A549 (cell line): ENCODE data around the gene INSL3. TPM values are rescaled to one million over a fixed set of nuclear protein-coding genes. Genes with fewer than 3 reads are reported as not detected.

Experiments used
- ATAC-seq, 2 experiments: fragments of 200-7000 bp in 1 of 2; fragments of >200 bp in 1 of 2; cut with Nextera tagmentation in 1 of 2; cut with Tn5 transposase in 1 of 2; 3 replicates each; pipeline versions ENCODE4 v1.8.0 to v1.9.1; 2018 to 2020; ENCODE audit warnings: mild to moderate bottlenecking in 1 of 2, moderate library complexity in 1 of 2
- CTCF ChIA-PET: fragments of 300-600 bp; sonication (Branson Sonifier 250); formaldehyde crosslinking; extraction: SDS; loops from one replicate; lab custom pipeline; 2021; ENCODE audit warnings: antibody characterized with exemption, inconsistent platforms; lab: Yijun Ruan, JAX
- POLR2A ChIA-PET: fragments of 350-600 bp; formaldehyde crosslinking; extraction: SDS; loops from one replicate; lab custom pipeline; 2021; ENCODE audit warnings: antibody characterized with exemption, inconsistent platforms; lab: Yijun Ruan, JAX
- DNase-seq, 2 experiments: peaks; one replicate each; pipeline versions ENCODE4 v3.0.0 to v3.0.0-alpha.2; 2011 to 2016; ENCODE audit warnings: low read depth in 1 of 2, low spot score in 1 of 2
- FAIRE-seq: peaks from 2 replicates; lab custom pipeline; 2011; peaks lifted over from hg19 to GRCh38; lab: Jason Lieb, UNC
- H3K27ac ChIP-seq, 2 experiments: fragments of >200 bp; sonication (Bioruptor Twin); formaldehyde crosslinking; 3 replicates each; pipeline ENCODE4 v1.5.1; 2016 to 2017
- H3K4me1 ChIP-seq: fragments of >200 bp; sonication (Bioruptor Twin); formaldehyde crosslinking; 3 replicates; pipeline ENCODE4 v1.6.1; 2016
- H3K4me2 ChIP-seq: fragments of >200 bp; sonication (Bioruptor Twin); formaldehyde crosslinking; 3 replicates; pipeline ENCODE4 v1.6.1; 2016
- H3K4me3 ChIP-seq: fragments of >200 bp; sonication (Bioruptor Twin); formaldehyde crosslinking; 3 replicates; pipeline ENCODE4 v1.5.1; 2016
- H3K9me3 ChIP-seq: fragments of >200 bp; sonication (Bioruptor Twin); formaldehyde crosslinking; 3 replicates; pipeline ENCODE4 v1.6.1; 2016
- CHD2 ChIP-seq: fragments of 150-350 bp; IDR thresholded peaks from 2 replicates; pipeline ENCODE4 v1.6.1; 2014; ENCODE audit warnings: low read length; ENCODE audit not compliant: partially characterized antibody
- CHD4 ChIP-seq: fragments of 200-600 bp; sonication (generic); IDR thresholded peaks from 2 replicates; pipeline ENCODE4 v1.6.1; 2016; ENCODE audit warnings: antibody characterized with exemption, mild to moderate bottlenecking, borderline replicate concordance
- EHMT2 ChIP-seq: fragments of 200-600 bp; sonication (generic); IDR thresholded peaks from 2 replicates; pipeline ENCODE4 v1.6.1; 2016; ENCODE audit warnings: antibody characterized with exemption, low read depth, mild to moderate bottlenecking, moderate library complexity
- EP300 ChIP-seq, 2 experiments: fragments of >200 bp; sonication (Bioruptor Twin); formaldehyde crosslinking; IDR thresholded peaks; 2 replicates in 1 of 2; 3 replicates in 1 of 2; pipeline ENCODE4 v1.6.1; 2016 to 2017
- ESRRA ChIP-seq: fragments of 150-350 bp; IDR thresholded peaks from 2 replicates; pipeline ENCODE4 v1.6.1; 2014; ENCODE audit warnings: mild to moderate bottlenecking, low read length, borderline replicate concordance
- GATA3 ChIP-seq: IDR thresholded peaks from 2 replicates; pipeline ENCODE4 v1.6.1; 2012; ENCODE audit warnings: borderline replicate concordance
- HOXB13 ChIP-seq: fragments of 250-450 bp; sonication (Bioruptor Pico); IDR thresholded peaks from 2 replicates; pipeline ENCODE4 v1.5.0; 2020; ENCODE audit warnings: low read depth, mild to moderate bottlenecking, moderate library complexity
- JUN ChIP-seq, 2 experiments: fragments of >200 bp; sonication (Bioruptor Twin); formaldehyde crosslinking; IDR thresholded peaks; 2 replicates in 1 of 2; 3 replicates in 1 of 2; pipeline ENCODE4 v1.6.1; 2016 to 2017
- JUNB ChIP-seq: fragments of >200 bp; sonication (Bioruptor Twin); formaldehyde crosslinking; IDR thresholded peaks from 2 replicates; pipeline ENCODE4 v1.6.1; 2016
- MAFK ChIP-seq: fragments of 450-650 bp; IDR thresholded peaks from 2 replicates; pipeline ENCODE4 v1.6.1; 2014; ENCODE audit not compliant: partially characterized antibody
- PHF8 ChIP-seq: fragments of 200-600 bp; sonication (generic); IDR thresholded peaks from 2 replicates; pipeline ENCODE4 v1.6.1; 2016; ENCODE audit warnings: low read depth, mild to moderate bottlenecking, antibody characterized with exemption, moderate library complexity, borderline replicate concordance
- POLR2AphosphoS2 ChIP-seq: conservative IDR thresholded peaks from 2 replicates; pipeline ENCODE4 v1.6.1; 2012; ENCODE audit warnings: low read length, improper control_type of control experiment, inconsistent platforms
- RCOR1 ChIP-seq: fragments of 150-350 bp; IDR thresholded peaks from 2 replicates; pipeline ENCODE4 v1.6.1; 2014; ENCODE audit warnings: antibody characterized with exemption, low read length, low read depth
- RFX5 ChIP-seq: fragments of 450-650 bp; IDR thresholded peaks from 2 replicates; pipeline ENCODE4 v1.7.1; 2014; ENCODE audit warnings: antibody characterized with exemption, mild to moderate bottlenecking, moderate library complexity
- RNF2 ChIP-seq: fragments of 200-600 bp; sonication (generic); IDR thresholded peaks from 2 replicates; pipeline ENCODE4 v1.6.1; 2016; ENCODE audit warnings: low read depth, mild to moderate bottlenecking, antibody characterized with exemption, moderate library complexity, borderline replicate concordance
- TFCP2L1 ChIP-seq: fragments of 250-450 bp; sonication (Bioruptor Pico); IDR thresholded peaks from 2 replicates; pipeline ENCODE4 v1.5.0; 2021; ENCODE audit warnings: mild to moderate bottlenecking
- ZC3H11A ChIP-seq: fragments of 450-650 bp; IDR thresholded peaks from 2 replicates; pipeline ENCODE4 v1.6.1; 2014; ENCODE audit warnings: antibody characterized with exemption, mild to moderate bottlenecking
- ZNF302 ChIP-seq: fragments of 250-450 bp; sonication (Bioruptor Pico); IDR thresholded peaks from 2 replicates; pipeline ENCODE4 v1.9.0; 2021; ENCODE audit warnings: inconsistent platforms, mild to moderate bottlenecking, moderate library complexity
- ZSCAN20 ChIP-seq: fragments of 250-450 bp; sonication (Bioruptor Pico); IDR thresholded peaks from 2 replicates; pipeline ENCODE4 v1.8.0; 2022; ENCODE audit warnings: mild to moderate bottlenecking, moderate library complexity
- WGBS: methylation state at CpG from one replicate; pipeline ENCODE4 v1.1.6; 2017; ENCODE audit errors: missing lambda C conversion rate; 5-methylcytosine and 5-hydroxymethylcytosine counted together
- polyA plus RNA-seq, 4 experiments: library from polyadenylated mRNA; depleted of rRNA in 3 of 4; stranded (reverse); fragments of >200 nt; fragmentation: RNase III in 1 of 4; extraction: RNeasy Plus Mini Kit Qiagen cat#74134 plus additional on column Dnase treatment in 1 of 4; gene quantifications; 2 replicates in 3 of 4; 3 replicates in 1 of 4; pipeline ENCODE4 v1.2.3, GENCODE V29; 2011 to 2017
- TF ChIP-seq, protein P1 (sequence below): fragments of 150-350 bp; IDR thresholded peaks from 2 replicates; pipeline ENCODE4 v1.6.1; 2014; ENCODE audit warnings: low read depth, mild to moderate bottlenecking, low read length
- TF ChIP-seq, protein P2 (sequence below): fragments of >200 bp; sonication (Bioruptor Twin); formaldehyde crosslinking; IDR thresholded peaks from 2 replicates; pipeline ENCODE4 v1.6.1; 2016
- TF ChIP-seq, protein P3 (sequence below): fragments of >200 bp; sonication (Bioruptor Twin); formaldehyde crosslinking; IDR thresholded peaks from 3 replicates; pipeline ENCODE4 v1.6.1; 2016

The INSL3 gene
- polyA plus RNA-seq, 2 of the 4 experiments (the other 2 are of a cell fraction), result 0.25 to 0.27 TPM

- Histone ChIP-seq H3K9me3 (no peaks in the 10 kb centered on the region), H3K4me3 (no peak overlapping the region), H3K4me2 (no peak overlapping the region), H3K4me1 (peaks cover 4% of the 10 kb centered on the region; the same call in 1 of the 3 replicates), H3K27ac (no peak overlapping the region)
- no peak for FAIRE-seq
- DNase-seq, result no peak
- 75% methylated on average over 11 of the region's 13 CpGs for WGBS
- no peak for TF ChIP-seq ZNF302
- TF ChIP-seq ZSCAN20, result no peak
- TF ChIP-seq, protein P1, sequence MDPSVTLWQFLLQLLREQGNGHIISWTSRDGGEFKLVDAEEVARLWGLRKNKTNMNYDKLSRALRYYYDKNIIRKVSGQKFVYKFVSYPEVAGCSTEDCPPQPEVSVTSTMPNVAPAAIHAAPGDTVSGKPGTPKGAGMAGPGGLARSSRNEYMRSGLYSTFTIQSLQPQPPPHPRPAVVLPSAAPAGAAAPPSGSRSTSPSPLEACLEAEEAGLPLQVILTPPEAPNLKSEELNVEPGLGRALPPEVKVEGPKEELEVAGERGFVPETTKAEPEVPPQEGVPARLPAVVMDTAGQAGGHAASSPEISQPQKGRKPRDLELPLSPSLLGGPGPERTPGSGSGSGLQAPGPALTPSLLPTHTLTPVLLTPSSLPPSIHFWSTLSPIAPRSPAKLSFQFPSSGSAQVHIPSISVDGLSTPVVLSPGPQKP, result no peak
- TF ChIP-seq, protein P2, sequence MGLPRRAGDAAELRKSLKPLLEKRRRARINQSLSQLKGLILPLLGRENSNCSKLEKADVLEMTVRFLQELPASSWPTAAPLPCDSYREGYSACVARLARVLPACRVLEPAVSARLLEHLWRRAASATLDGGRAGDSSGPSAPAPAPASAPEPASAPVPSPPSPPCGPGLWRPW, result no peak
- ATAC-seq, result no peak
- POLR2A ChIA-PET, result no interaction called here
- CTCF ChIA-PET, result interaction anchor here (1.1 to 2.3 kb wide), 2 partner anchors 23 to 29 kb away, joined by 3 to 6 read pairs; no protein-coding TSS in a partner anchor
These were observed 5.3 kb upstream of the INSL3 start for GRCh38 chr19:17826508-17827056.

DNA sequence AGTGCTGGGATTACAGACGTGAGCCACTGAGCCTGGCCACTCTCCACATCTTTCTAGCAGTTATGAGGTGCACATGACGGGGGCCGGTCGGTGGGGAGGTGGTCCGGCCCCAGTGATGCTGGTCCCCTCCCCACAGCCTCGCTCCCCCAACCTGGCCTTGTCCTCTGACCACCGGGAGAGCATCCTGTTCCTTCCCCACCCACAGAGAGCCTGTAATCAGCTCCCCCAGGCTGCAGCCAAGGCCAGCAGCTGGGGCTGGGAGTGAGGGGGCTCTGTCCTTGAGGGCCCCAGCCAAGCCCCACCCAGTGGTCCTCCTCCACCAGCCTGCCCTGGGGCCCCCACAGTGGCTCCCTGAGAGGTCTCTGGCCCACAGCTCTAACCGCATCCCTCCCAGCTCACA is 3.0 kb upstream of the INSL3 start:
- ATAC-seq (no peak), FAIRE-seq (no peak)
- WGBS, result 73% methylated on average over 2 of the region's 8 CpGs
- H3K4me1 ChIP-seq, result no peaks in the 10 kb centered on the region; the same call in 2 of the 3 replicates
- no peak for TF ChIP-seq JUN (IDR thresholded peaks at IDR 0.05)
- TF ChIP-seq RFX5, result no peak
- no peak for TF ChIP-seq TFCP2L1 (CRISPR knock-in tag)
- no peak for TF ChIP-seq CHD4
- no peak for TF ChIP-seq RCOR1
- no peak for TF ChIP-seq ZNF302
- TF ChIP-seq HOXB13 (CRISPR knock-in tag), result no peak
- TF ChIP-seq, all 56 proteins: peak for 0
- no peaks in the 10 kb centered on the region for H3K9me3 ChIP-seq
- no peak overlapping the region for H3K4me3 ChIP-seq
- ChIA-PET POLR2A (interaction anchor here (1.4 kb wide), 1 partner anchor 35 kb away, joined by 5 read pairs; no protein-coding TSS in a partner anchor), CTCF (interaction anchor here (0.7 kb wide), 1 partner anchor 50 kb away, joined by 3 read pairs; no protein-coding TSS in a partner anchor)
- no peak overlapping the region for H3K4me2 ChIP-seq
- no peak overlapping the region for H3K27ac ChIP-seq
- no peak for DNase-seq

- 66% methylated on average over 9 of the region's 13 CpGs for whole genome bisulfite sequencing
- no peaks in the 10 kb centered on the region for H3K4me1 ChIP-seq
- no peak overlapping the region for H3K4me2 ChIP-seq
- ATAC-seq (no peak; a peak in 1 of 6 replicates), DNase-seq (no peak), FAIRE-seq (no peak)
- ChIA-PET POLR2A (no interaction called here), CTCF (no interaction called here)
- TF ChIP-seq MAFK (no peak), EHMT2 (no peak), JUNB (no peak), EP300 (IDR thresholded peaks at IDR 0.05) (no peak), PHF8 (no peak), CHD2 (no peak), ZC3H11A (no peak), ESRRA (no peak), POLR2AphosphoS2 (no peak), RNF2 (no peak), GATA3 (no peak)
- TF ChIP-seq, protein P3, sequence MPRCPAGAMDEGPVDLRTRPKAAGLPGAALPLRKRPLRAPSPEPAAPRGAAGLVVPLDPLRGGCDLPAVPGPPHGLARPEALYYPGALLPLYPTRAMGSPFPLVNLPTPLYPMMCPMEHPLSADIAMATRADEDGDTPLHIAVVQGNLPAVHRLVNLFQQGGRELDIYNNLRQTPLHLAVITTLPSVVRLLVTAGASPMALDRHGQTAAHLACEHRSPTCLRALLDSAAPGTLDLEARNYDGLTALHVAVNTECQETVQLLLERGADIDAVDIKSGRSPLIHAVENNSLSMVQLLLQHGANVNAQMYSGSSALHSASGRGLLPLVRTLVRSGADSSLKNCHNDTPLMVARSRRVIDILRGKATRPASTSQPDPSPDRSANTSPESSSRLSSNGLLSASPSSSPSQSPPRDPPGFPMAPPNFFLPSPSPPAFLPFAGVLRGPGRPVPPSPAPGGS, result no peak
- TF ChIP-seq, protein P1, result no peak
- 0 out of 3 replicates have a peak, but pooled peaks cover 2% of the 10 kb centered on the region for H3K9me3 ChIP-seq
- no peak overlapping the region for H3K27ac ChIP-seq
- H3K4me3 ChIP-seq, result no peak overlapping the region
These were observed 3.5 kb downstream of the INSL3 start for GRCh38 chr19:17817668-17818363.
